Measurements from ENCODE around the gene CCDC92. TPM values are rescaled to one million over a fixed set of nuclear protein-coding genes. Genes with fewer than 3 reads are reported as not detected.
"Not testable (repeated sequence)": the region's sequence is repeated elsewhere in the genome, so short reads cannot be mapped to it uniquely, and the experiment has no call there.

CCDC92 gene
- total RNA-seq, 1 donor from 2014 or later: 22.9 TPM

GRCh38 chr12:123948401-123948795, 24.2 kb downstream of the CCDC92 start:
- Mint-ChIP-seq H3K27ac (no peak overlapping the region), H3K4me3 (peak overlapping the region; percentile 20), H3K36me3 (peaks cover 5% of the 10 kb centered on the region), H3K27me3 (no peaks in the 10 kb centered on the region), H3K4me1 (ENCODE audit: unreplicated experiment) (peaks cover 32% of the 10 kb centered on the region), H3K9me3 (no peaks in the 10 kb centered on the region)
- no peak for DNase-seq (ENCODE audit: extremely low spot score, unreplicated experiment)
- TF ChIP-seq, protein P1, sequence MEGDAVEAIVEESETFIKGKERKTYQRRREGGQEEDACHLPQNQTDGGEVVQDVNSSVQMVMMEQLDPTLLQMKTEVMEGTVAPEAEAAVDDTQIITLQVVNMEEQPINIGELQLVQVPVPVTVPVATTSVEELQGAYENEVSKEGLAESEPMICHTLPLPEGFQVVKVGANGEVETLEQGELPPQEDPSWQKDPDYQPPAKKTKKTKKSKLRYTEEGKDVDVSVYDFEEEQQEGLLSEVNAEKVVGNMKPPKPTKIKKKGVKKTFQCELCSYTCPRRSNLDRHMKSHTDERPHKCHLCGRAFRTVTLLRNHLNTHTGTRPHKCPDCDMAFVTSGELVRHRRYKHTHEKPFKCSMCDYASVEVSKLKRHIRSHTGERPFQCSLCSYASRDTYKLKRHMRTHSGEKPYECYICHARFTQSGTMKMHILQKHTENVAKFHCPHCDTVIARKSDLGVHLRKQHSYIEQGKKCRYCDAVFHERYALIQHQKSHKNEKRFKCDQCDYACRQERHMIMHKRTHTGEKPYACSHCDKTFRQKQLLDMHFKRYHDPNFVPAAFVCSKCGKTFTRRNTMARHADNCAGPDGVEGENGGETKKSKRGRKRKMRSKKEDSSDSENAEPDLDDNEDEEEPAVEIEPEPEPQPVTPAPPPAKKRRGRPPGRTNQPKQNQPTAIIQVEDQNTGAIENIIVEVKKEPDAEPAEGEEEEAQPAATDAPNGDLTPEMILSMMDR (conservative IDR thresholded peaks at IDR 0.05): no peak

GRCh38 chr12:123947531-123947930, 25.1 kb downstream of the CCDC92 start:
- Mint-ChIP-seq H3K4me1 (ENCODE audit: unreplicated experiment) (peaks cover 32% of the 10 kb centered on the region), H3K36me3 (peaks cover 11% of the 10 kb centered on the region)
- not testable (repeated sequence) for H3K9me3 Mint-ChIP-seq; H3K27ac Mint-ChIP-seq; H3K27me3 Mint-ChIP-seq; H3K4me3 Mint-ChIP-seq; DNase-seq (ENCODE audit: extremely low spot score, unreplicated experiment)

- not testable (repeated sequence) for H3K27me3 Mint-ChIP-seq; H3K9me3 Mint-ChIP-seq; H3K4me3 Mint-ChIP-seq; H3K27ac Mint-ChIP-seq; DNase-seq (ENCODE audit: extremely low spot score, unreplicated experiment)
- H3K4me1 Mint-ChIP-seq (ENCODE audit: unreplicated experiment): peaks cover 32% of the 10 kb centered on the region
- H3K36me3 Mint-ChIP-seq: peaks cover 16% of the 10 kb centered on the region
These were observed 25.8 kb downstream of the CCDC92 start for GRCh38 chr12:123946516-123947505.

DNA sequence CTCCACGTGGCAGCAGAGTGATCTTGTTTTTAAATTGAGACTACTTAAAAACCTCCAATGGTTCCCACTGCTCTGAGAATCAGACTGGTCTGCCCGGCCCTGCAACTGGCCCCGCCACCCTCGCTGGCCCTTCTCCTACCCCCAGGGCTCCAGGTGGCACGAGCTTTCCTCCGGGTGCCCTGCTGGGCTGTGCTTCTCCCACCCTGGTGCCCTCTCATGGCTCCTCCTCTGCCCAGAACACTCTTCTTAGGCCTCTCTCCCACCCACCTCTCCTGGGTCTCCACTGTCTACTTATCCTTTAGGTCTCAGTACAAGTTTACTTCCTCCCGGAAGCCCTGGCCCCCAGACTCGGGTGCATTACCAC, 26.5 kb downstream of the CCDC92 start:
- Mint-ChIP-seq H3K4me3 (no peak overlapping the region), H3K27me3 (no peaks in the 10 kb centered on the region), H3K27ac (no peak overlapping the region), H3K4me1 (ENCODE audit: unreplicated experiment) (peaks cover 32% of the 10 kb centered on the region), H3K9me3 (no peaks in the 10 kb centered on the region), H3K36me3 (peaks cover 23% of the 10 kb centered on the region)
- no peak for DNase-seq (ENCODE audit: extremely low spot score, unreplicated experiment)
- TF ChIP-seq, protein P1 (conservative IDR thresholded peaks at IDR 0.05): no peak

DNA sequence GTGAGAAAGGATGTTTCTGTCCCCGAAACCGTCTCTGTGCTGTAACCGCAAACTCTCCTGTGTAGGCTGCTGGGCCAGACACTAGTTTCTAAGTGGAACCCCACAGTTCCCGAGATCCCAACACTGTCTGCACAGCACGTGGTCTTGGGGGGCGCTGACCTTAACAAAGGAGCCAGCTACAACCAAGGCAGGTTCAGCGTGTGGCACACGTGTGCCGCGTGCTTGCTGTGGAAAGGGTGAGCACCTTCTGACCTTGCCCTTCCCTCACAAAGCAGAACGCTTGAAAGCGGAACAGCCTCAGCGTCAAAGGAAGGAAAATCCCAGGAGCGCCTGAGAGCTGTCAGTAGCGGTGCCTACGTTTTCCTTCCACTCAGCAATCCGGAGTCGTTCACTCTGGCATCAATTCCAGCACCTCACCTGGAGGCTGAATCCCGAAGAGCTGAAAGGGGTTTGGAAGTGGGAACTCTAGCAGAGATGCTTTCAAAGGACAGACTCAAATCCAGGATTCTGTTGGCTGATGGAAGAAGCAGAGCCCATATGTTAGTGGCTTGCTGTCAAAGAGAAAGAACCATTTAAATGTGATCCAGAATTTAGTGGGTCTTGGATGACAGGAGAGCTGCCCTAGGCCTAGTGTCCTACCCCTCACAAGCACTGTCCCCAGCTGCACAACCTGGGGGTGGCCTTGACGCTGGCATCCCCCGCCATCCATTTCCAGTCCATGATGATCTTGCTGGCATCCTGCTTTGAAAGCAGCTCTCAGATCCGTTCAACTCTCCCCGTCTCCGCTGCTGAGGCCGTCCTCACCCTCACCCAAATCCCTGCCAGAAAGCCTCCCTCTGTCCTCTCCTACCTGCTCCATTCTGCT, 27.1 kb downstream of the CCDC92 start:
- Mint-ChIP-seq H3K4me3 (no peak overlapping the region), H3K4me1 (ENCODE audit: unreplicated experiment) (peaks cover 32% of the 10 kb centered on the region), H3K9me3 (no peaks in the 10 kb centered on the region), H3K27me3 (no peaks in the 10 kb centered on the region), H3K36me3 (peaks cover 23% of the 10 kb centered on the region), H3K27ac (no peak overlapping the region)
- TF ChIP-seq, protein P1 (conservative IDR thresholded peaks at IDR 0.05): no peak
- no peak for DNase-seq (ENCODE audit: extremely low spot score, unreplicated experiment)

- peaks cover 23% of the 10 kb centered on the region for H3K36me3 Mint-ChIP-seq
- DNase-seq (ENCODE audit: extremely low spot score, unreplicated experiment): no peak
These were observed 27.9 kb downstream of the CCDC92 start for GRCh38 chr12:123944696-123945095.

More at GRCh38 chr12:123944696-123945095, 27.9 kb downstream of the CCDC92 start:
- Mint-ChIP-seq H3K27me3 (no peaks in the 10 kb centered on the region), H3K9me3 (no peaks in the 10 kb centered on the region), H3K27ac (no peak overlapping the region), H3K4me1 (ENCODE audit: unreplicated experiment) (peaks cover 28% of the 10 kb centered on the region), H3K4me3 (no peak overlapping the region)
- TF ChIP-seq, protein P1 (conservative IDR thresholded peaks at IDR 0.05): no peak

Data from type B pancreatic cell (in vitro differentiated cells).